Endothelial cell of coronary artery (primary cell): ENCODE measurements around the gene HBD. TPM values are rescaled to one million over a fixed set of nuclear protein-coding genes. Genes with fewer than 3 reads are reported as not detected.

Experiments used
- total RNA-seq: library from RNA; depleted of rRNA; stranded (reverse); fragments of >200 nt; gene quantifications from 2 replicates; pipeline ENCODE4 v1.2.3, GENCODE V29; 2014

HBD gene
- not detected in 2 replicates for total RNA-seq

DNA sequence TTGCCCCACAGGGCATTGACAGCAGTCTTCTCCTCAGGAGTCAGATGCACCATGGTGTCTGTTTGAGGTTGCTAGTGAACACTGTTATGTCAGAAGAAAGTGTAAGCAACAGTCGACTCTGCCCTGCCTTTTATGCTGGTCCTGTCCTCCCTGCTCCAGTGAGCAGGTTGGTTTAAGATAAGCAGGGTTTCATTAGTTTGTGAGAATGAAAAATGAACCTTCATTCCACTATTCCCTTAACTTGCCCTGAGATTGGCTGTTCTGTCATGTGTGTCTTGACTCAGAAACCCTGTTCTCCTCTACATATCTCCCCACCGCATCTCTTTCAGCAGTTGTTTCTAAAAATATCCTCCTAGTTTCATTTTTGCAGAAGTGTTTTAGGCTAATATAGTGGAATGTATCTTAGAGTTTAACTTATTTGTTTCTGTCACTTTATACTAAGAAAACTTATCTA, at the start of gene HBD:
TSS of gene HBD (minus strand) at position 103 of the 454 bp plus-strand sequence. CDS start at position 53, 50 bp downstream.

DNA sequence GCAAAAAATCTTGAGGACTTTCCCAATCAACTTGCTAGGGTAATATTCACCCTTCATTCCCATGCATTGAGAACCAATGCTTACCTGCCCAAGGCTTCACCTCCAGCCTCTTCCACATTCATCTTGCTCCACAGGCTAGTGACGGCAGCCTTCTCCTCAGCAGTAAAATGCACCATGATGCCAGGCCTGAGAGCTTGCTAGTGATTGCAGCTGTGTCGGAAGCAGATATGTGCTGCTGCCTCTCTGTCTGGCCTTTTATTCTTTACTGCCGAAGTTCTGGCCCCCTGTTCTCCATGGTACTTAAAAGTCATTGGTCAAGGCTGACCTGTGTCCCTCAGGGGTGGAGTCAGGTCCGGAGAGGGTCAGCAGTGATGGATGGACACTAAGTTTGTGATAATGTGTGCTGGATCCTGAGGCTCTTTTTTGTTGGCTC, 35.4 kb upstream of the HBD start, which contains the start of gene HBE1:
TSS of gene HBE1 (minus strand) at position 231 of the 433 bp plus-strand sequence. CDS start at position 176, 55 bp downstream.

DNA sequence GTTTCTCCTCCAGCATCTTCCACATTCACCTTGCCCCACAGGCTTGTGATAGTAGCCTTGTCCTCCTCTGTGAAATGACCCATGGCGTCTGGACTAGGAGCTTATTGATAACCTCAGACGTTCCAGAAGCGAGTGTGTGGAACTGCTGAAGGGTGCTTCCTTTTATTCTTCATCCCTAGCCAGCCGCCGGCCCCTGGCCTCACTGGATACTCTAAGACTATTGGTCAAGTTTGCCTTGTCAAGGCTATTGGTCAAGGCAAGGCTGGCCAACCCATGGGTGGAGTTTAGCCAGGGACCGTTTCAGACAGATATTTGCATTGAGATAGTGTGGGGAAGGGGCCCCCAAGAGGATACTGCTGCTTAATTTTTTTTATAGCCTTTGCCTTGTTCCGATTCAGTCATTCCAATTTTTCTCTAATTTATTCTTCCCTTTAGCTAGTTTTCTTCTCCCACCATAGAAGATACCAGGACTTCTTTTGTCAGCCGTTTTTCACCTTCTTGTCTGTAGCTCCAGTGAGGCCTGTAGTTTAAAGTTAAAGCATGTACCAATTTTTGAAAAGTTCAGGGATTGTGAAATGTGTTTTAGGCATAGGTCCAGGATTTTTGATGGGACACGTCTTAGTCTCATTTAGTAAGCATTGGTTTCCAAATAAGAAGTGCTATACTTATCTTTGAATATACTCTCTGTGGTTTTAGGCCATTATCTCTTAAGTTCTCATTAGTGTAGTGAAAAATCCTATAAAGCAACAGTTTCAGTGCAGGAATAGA, 20.5 kb upstream of the HBD start, which contains the start of gene HBG2:
TSS of gene HBG2 (minus strand) at position 136 of the 768 bp plus-strand sequence. CDS start at position 83, 53 bp downstream.

DNA sequence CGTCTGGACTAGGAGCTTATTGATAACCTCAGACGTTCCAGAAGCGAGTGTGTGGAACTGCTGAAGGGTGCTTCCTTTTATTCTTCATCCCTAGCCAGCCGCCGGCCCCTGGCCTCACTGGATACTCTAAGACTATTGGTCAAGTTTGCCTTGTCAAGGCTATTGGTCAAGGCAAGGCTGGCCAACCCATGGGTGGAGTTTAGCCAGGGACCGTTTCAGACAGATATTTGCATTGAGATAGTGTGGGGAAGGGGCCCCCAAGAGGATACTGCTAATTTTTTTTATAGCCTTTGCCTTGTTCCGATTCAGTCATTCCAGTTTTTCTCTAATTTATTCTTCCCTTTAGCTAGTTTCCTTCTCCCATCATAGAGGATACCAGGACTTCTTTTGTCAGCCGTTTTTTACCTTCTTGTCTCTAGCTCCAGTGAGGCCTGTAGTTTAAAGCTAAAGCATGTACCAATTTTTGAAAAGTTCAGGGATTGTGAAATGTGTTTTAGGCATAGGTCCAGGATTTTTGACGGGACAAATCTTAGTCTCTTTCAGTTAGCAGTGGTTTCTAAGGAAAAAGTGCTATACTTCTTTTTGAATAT, 15.6 kb upstream of the HBD start, which contains the start of gene HBG1:
TSS of gene HBG1 (minus strand) at position 51 of the 590 bp plus-strand sequence. CDS start 53 bp downstream, outside the sequence.

DNA sequence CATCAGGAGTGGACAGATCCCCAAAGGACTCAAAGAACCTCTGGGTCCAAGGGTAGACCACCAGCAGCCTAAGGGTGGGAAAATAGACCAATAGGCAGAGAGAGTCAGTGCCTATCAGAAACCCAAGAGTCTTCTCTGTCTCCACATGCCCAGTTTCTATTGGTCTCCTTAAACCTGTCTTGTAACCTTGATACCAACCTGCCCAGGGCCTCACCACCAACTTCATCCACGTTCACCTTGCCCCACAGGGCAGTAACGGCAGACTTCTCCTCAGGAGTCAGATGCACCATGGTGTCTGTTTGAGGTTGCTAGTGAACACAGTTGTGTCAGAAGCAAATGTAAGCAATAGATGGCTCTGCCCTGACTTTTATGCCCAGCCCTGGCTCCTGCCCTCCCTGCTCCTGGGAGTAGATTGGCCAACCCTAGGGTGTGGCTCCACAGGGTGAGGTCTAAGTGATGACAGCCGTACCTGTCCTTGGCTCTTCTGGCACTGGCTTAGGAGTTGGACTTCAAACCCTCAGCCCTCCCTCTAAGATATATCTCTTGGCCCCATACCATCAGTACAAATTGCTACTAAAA, 7.5 kb downstream of the HBD start, which contains the start of gene HBB:
TSS of gene HBB (minus strand) at position 340 of the 579 bp plus-strand sequence. CDS start at position 290, 50 bp downstream.

DNA sequence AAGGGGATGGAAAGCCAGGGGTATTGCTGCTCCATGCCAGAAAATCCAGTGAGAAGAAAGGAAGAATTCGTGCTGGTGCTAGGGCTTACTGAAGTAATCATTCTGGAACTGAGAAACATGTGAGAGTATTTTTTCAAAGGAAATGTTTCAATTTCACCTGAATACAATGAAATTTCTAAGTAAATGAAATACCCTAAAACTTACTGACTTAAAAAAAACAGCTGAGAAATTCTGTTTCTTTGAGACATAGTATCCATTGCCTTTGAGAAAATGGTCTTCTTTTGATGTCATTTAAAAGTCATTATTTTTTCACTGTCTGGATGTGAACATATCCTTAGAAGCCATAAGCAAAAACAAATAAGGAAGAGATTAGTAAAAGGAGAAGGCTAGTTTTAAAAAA, 33.7 kb downstream of the HBD start, which contains the start of gene OR51V1:
TSS of gene OR51V1 (minus strand) at position 101 of the 400 bp plus-strand sequence. CDS start at position 101, 0 bp downstream.

Other genes with a start within 250 kb of the HBD start
- not detected in 2 replicates for gene OR51L1, start 239.6 kb downstream of the HBD start, total RNA-seq
- not detected in 2 replicates for gene OR52J3, start 188.0 kb downstream of the HBD start, total RNA-seq
- not detected in 2 replicates for gene OR52E2, start 174.9 kb downstream of the HBD start, total RNA-seq
- gene OR52E1, start 164.9 kb downstream of the HBD start, total RNA-seq, result not detected in 2 replicates
- gene OR52A5, start 96.1 kb downstream of the HBD start, total RNA-seq, result not detected in 2 replicates
- gene OR52A1, start 79.7 kb downstream of the HBD start, total RNA-seq, result not detected in 2 replicates
- gene OR51V1, start 33.8 kb downstream of the HBD start, total RNA-seq, result not detected in 2 replicates
- gene HBB, start 7.4 kb downstream of the HBD start, total RNA-seq, result not detected in 2 replicates
- not detected in 2 replicates for gene HBG1, start 15.4 kb upstream of the HBD start, total RNA-seq
- 0.18 TPM in 1 of 2 replicates, not detected in the other for gene HBG2, start 20.3 kb upstream of the HBD start, total RNA-seq
- gene HBE1, start 35.5 kb upstream of the HBD start, total RNA-seq, result 0.18 TPM in 1 of 2 replicates, not detected in the other
- not detected in 2 replicates for gene OR51B4, start 67.5 kb upstream of the HBD start, total RNA-seq
- not detected in 2 replicates for gene OR51B2, start 89.8 kb upstream of the HBD start, total RNA-seq
- not detected in 2 replicates for gene OR51B5, start 109.0 kb upstream of the HBD start, total RNA-seq
- not detected in 2 replicates for gene OR51B6, start 117.0 kb upstream of the HBD start, total RNA-seq
- gene OR51M1, start 149.3 kb upstream of the HBD start, total RNA-seq, result not detected in 2 replicates
- gene OR51Q1, start 187.6 kb upstream of the HBD start, total RNA-seq, result not detected in 2 replicates
- not detected in 2 replicates for gene OR51I1, start 207.0 kb upstream of the HBD start, total RNA-seq
- gene OR51I2, start 214.8 kb upstream of the HBD start, total RNA-seq, result not detected in 2 replicates